ENCODE measurements around the gene NEK9. TPM values are rescaled to one million over a fixed set of nuclear protein-coding genes. Genes with fewer than 3 reads are reported as not detected.

NEK9 gene
- total RNA-seq, 1 donor from 2014 or later, result 43.5 TPM

- Histone ChIP-seq H3K4me3 (ENCODE audit: low read depth, low read length) (peak overlapping the region; percentile 78), H3K27me3 (ENCODE audit: control insufficient read depth, insufficient read depth, low read length) (no peaks in the 10 kb centered on the region)
- no peak for DNase-seq (ENCODE audit: low read depth)
Measured at GRCh38 chr14:75126121-75126544, 715 bp downstream of the NEK9 start.

GRCh38 chr14:75125617-75126016 lies 1.2 kb downstream of the NEK9 start:
- Histone ChIP-seq H3K27me3 (ENCODE audit: control insufficient read depth, insufficient read depth, low read length) (no peaks in the 10 kb centered on the region), H3K4me3 (ENCODE audit: low read depth, low read length) (peak overlapping the region; percentile 78), H3K36me3 (ENCODE audit: control insufficient read depth, insufficient read depth, low read length) (no peaks in the 10 kb centered on the region)
- TF ChIP-seq CTCF (IDR thresholded peaks at IDR 0.05; ENCODE audit: insufficient read depth, low read length, poor library complexity, severe bottlenecking), result no peak
- DNase-seq (ENCODE audit: low read depth), result no peak

More at GRCh38 chr14:75126121-75126544, 715 bp downstream of the NEK9 start:
- TF ChIP-seq CTCF (IDR thresholded peaks at IDR 0.05; ENCODE audit: insufficient read depth, low read length, poor library complexity, severe bottlenecking), result no peak
- no peaks in the 10 kb centered on the region for H3K36me3 ChIP-seq (ENCODE audit: control insufficient read depth, insufficient read depth, low read length)

- no peak for TF ChIP-seq CTCF (IDR thresholded peaks at IDR 0.05; ENCODE audit: insufficient read depth, low read length, poor library complexity, severe bottlenecking)
- Histone ChIP-seq H3K4me3 (ENCODE audit: low read depth, low read length) (no peak overlapping the region), H3K27me3 (ENCODE audit: control insufficient read depth, insufficient read depth, low read length) (no peaks in the 10 kb centered on the region), H3K36me3 (ENCODE audit: control insufficient read depth, insufficient read depth, low read length) (no peaks in the 10 kb centered on the region)
- DNase-seq (ENCODE audit: low read depth), result peak; percentile 61
Measured at GRCh38 chr14:75123991-75124390, 2.9 kb downstream of the NEK9 start.

- H3K36me3 ChIP-seq (ENCODE audit: control insufficient read depth, insufficient read depth, low read length), result no peaks in the 10 kb centered on the region
- TF ChIP-seq CTCF (IDR thresholded peaks at IDR 0.05; ENCODE audit: insufficient read depth, low read length, poor library complexity, severe bottlenecking), result no peak
- no peak for DNase-seq (ENCODE audit: low read depth)
- no peak overlapping the region for H3K4me3 ChIP-seq (ENCODE audit: low read depth, low read length)
- no peaks in the 10 kb centered on the region for H3K27me3 ChIP-seq (ENCODE audit: control insufficient read depth, insufficient read depth, low read length)
Measured at GRCh38 chr14:75121552-75121951, 5.3 kb downstream of the NEK9 start.

- H3K36me3 ChIP-seq (ENCODE audit: control insufficient read depth, insufficient read depth, low read length), result no peaks in the 10 kb centered on the region
- no peak for TF ChIP-seq CTCF (IDR thresholded peaks at IDR 0.05; ENCODE audit: insufficient read depth, low read length, poor library complexity, severe bottlenecking)
- no peak for DNase-seq (ENCODE audit: low read depth)
- H3K27me3 ChIP-seq (ENCODE audit: control insufficient read depth, insufficient read depth, low read length), result no peaks in the 10 kb centered on the region
- H3K4me3 ChIP-seq (ENCODE audit: low read depth, low read length), result no peak overlapping the region
Measured at GRCh38 chr14:75120541-75121291, 6.1 kb downstream of the NEK9 start.

GRCh38 chr14:75119056-75119455 lies 7.8 kb downstream of the NEK9 start:
- no peaks in the 10 kb centered on the region for H3K36me3 ChIP-seq (ENCODE audit: control insufficient read depth, insufficient read depth, low read length)
- TF ChIP-seq CTCF (IDR thresholded peaks at IDR 0.05; ENCODE audit: insufficient read depth, low read length, poor library complexity, severe bottlenecking), result no peak
- no peak for DNase-seq (ENCODE audit: low read depth)

More at GRCh38 chr14:75119056-75119455, 7.8 kb downstream of the NEK9 start:
- Histone ChIP-seq H3K27me3 (ENCODE audit: control insufficient read depth, insufficient read depth, low read length) (no peaks in the 10 kb centered on the region), H3K4me3 (ENCODE audit: low read depth, low read length) (no peak overlapping the region)

All from kidney epithelial cell (primary cell).